Activated CD8-positive, alpha-beta T cell treated with anti-CD3 and anti-CD28 coated beads for 36 hours (primary cell): ENCODE measurements around the gene MACROD2. TPM values are rescaled to one million over a fixed set of nuclear protein-coding genes. Genes with fewer than 3 reads are reported as not detected.

Source experiments
- ATAC-seq: fragments of 200-7000 bp; cut with Tn5 transposase; one replicate; pipeline ENCODE4 v1.10.0; 2021; ENCODE audit warnings: mild to moderate bottlenecking, moderate library complexity
- CTCF ChIA-PET: fragments of 350-600 bp; sonication (Branson Sonifier 250); formaldehyde crosslinking; loops from one replicate; lab custom pipeline; 2021; ENCODE audit warnings: antibody characterized with exemption; lab: Charles Lee
- POLR2A ChIA-PET: fragments of 350-600 bp; sonication (Branson Sonifier 250); formaldehyde crosslinking; loops from one replicate; lab custom pipeline; 2021; ENCODE audit warnings: antibody characterized with exemption; lab: Charles Lee
- DNase-seq: peaks from one replicate; pipeline ENCODE4 v3.0.0-alpha.2; 2020
- H3K27ac Mint-ChIP-seq: one replicate; pipeline ENCODE4 v1.8.0; 2021; ENCODE audit warnings: mild to moderate bottlenecking, mixed read lengths
- H3K27me3 Mint-ChIP-seq: one replicate; pipeline ENCODE4 v1.8.0; 2021; ENCODE audit warnings: mixed read lengths
- H3K36me3 Mint-ChIP-seq: one replicate; pipeline ENCODE4 v1.8.0; 2021; ENCODE audit warnings: low read depth, mixed read lengths
- H3K4me1 Mint-ChIP-seq: one replicate; pipeline ENCODE4 v1.8.0; 2021; ENCODE audit warnings: low read depth, mixed read lengths
- H3K4me3 Mint-ChIP-seq: one replicate; pipeline ENCODE4 v1.8.0; 2021; ENCODE audit warnings: mild to moderate bottlenecking, moderate library complexity, mixed read lengths
- H3K9me3 Mint-ChIP-seq: one replicate; pipeline ENCODE4 v1.8.0; 2021; ENCODE audit warnings: mixed read lengths
- CTCF ChIP-seq: fragments of 200-600 bp; IDR thresholded peaks from one replicate; pipeline ENCODE4 v1.8.0; 2022; ENCODE audit warnings: antibody characterized with exemption, mild to moderate bottlenecking
- intact Hi-C: fragments of 100-400 bp; cut with micrococcal nuclease; formaldehyde crosslinking; loops from one replicate; pipeline ENCODE4 v1.10.0; 2022
- total RNA-seq, 2 experiments: library from RNA; stranded (reverse); gene quantifications; one replicate each; pipeline ENCODE4 v1.2.3, GENCODE V29; 2021

Gene MACROD2
- total RNA-seq, 2 experiments from 2014 or later: not detected

GRCh38 chr20:14649662-14650061, 654.3 kb downstream of the MACROD2 start:
- no peaks in the 10 kb centered on the region for H3K36me3 Mint-ChIP-seq
- H3K27ac Mint-ChIP-seq: no peak overlapping the region
- intact Hi-C loops: no loop called here
- H3K4me3 Mint-ChIP-seq: no peak overlapping the region
- CTCF ChIA-PET: no interaction called here
- DNase-seq: no peak
- H3K4me1 Mint-ChIP-seq: no peaks in the 10 kb centered on the region
- no peak for ATAC-seq
- TF ChIP-seq CTCF: no peak
- POLR2A ChIA-PET: no interaction called here
- H3K9me3 Mint-ChIP-seq: peaks cover 3% of the 10 kb centered on the region
- no peaks in the 10 kb centered on the region for H3K27me3 Mint-ChIP-seq

- no peak for DNase-seq
- no peak for ATAC-seq
- ChIA-PET CTCF (no interaction called here), POLR2A (no interaction called here)
- no peak overlapping the region for H3K4me3 Mint-ChIP-seq
- H3K27ac Mint-ChIP-seq: no peak overlapping the region
- H3K36me3 Mint-ChIP-seq: no peaks in the 10 kb centered on the region
- intact Hi-C loops: no loop called here
- TF ChIP-seq CTCF: no peak
- H3K4me1 Mint-ChIP-seq: no peaks in the 10 kb centered on the region
- no peaks in the 10 kb centered on the region for H3K27me3 Mint-ChIP-seq
- H3K9me3 Mint-ChIP-seq: peaks cover 9% of the 10 kb centered on the region
Measured at GRCh38 chr20:14657266-14658005, 662.1 kb downstream of the MACROD2 start.

- TF ChIP-seq CTCF: no peak
- no peak for DNase-seq
- Mint-ChIP-seq H3K36me3 (no peaks in the 10 kb centered on the region), H3K27me3 (no peaks in the 10 kb centered on the region), H3K4me3 (no peak overlapping the region), H3K4me1 (no peaks in the 10 kb centered on the region), H3K9me3 (peaks cover 8% of the 10 kb centered on the region), H3K27ac (no peak overlapping the region)
- intact Hi-C loops: no loop called here
- ATAC-seq: no peak
- CTCF ChIA-PET: no interaction called here
- POLR2A ChIA-PET: no interaction called here
Measured at GRCh38 chr20:14664101-14664500, 668.8 kb downstream of the MACROD2 start.

GRCh38 chr20:14666696-14667095, 671.4 kb downstream of the MACROD2 start:
- ATAC-seq (no peak), DNase-seq (no peak)
- ChIA-PET POLR2A (no interaction called here), CTCF (interaction anchor here (0.6 kb wide), 1 partner anchor 14 kb away, joined by 3 read pairs; no protein-coding TSS in a partner anchor)
- TF ChIP-seq CTCF: no peak
- no peak overlapping the region for H3K27ac Mint-ChIP-seq
- H3K4me3 Mint-ChIP-seq: no peak overlapping the region
- H3K4me1 Mint-ChIP-seq: no peaks in the 10 kb centered on the region
- no peaks in the 10 kb centered on the region for H3K27me3 Mint-ChIP-seq
- peaks cover 3% of the 10 kb centered on the region for H3K9me3 Mint-ChIP-seq
- intact Hi-C loops: no loop called here
- H3K36me3 Mint-ChIP-seq: no peaks in the 10 kb centered on the region

- ChIA-PET POLR2A (no interaction called here), CTCF (interaction anchor here (0.6 to 1.1 kb wide), 2 partner anchors 10 to 14 kb away, joined by 3 read pairs; no protein-coding TSS in a partner anchor)
- H3K36me3 Mint-ChIP-seq: no peaks in the 10 kb centered on the region
- H3K27ac Mint-ChIP-seq: no peak overlapping the region
- peaks cover 3% of the 10 kb centered on the region for H3K9me3 Mint-ChIP-seq
- no peak for ATAC-seq
- DNase-seq: no peak
- H3K27me3 Mint-ChIP-seq: no peaks in the 10 kb centered on the region
- intact Hi-C loops: no loop called here
- no peak for TF ChIP-seq CTCF
- no peak overlapping the region for H3K4me3 Mint-ChIP-seq
- no peaks in the 10 kb centered on the region for H3K4me1 Mint-ChIP-seq
Measured at GRCh38 chr20:14667226-14667625, 671.9 kb downstream of the MACROD2 start.
